Measurements from ENCODE around the gene RAB11FIP3.

GRCh38 chr16:400061-400591 is 25.3 kb upstream of the RAB11FIP3 start:
- TF ChIP-seq CTCF (IDR thresholded peaks at IDR 0.05 in 4 of 5, conservative IDR thresholded peaks at IDR 0.05 in 1 of 5) (no peak), POLR2A (IDR thresholded peaks at IDR 0.05) (no peak)

Data from gastrocnemius medialis (tissue), 4 donors.